ENCODE data around the gene RNASEH2B. TPM values are rescaled to one million over a fixed set of nuclear protein-coding genes. Genes with fewer than 3 reads are reported as not detected.

The RNASEH2B gene
- total and polyA plus RNA-seq, 2 experiments from 2014 or later = 21.1 to 27.5 TPM

DNA sequence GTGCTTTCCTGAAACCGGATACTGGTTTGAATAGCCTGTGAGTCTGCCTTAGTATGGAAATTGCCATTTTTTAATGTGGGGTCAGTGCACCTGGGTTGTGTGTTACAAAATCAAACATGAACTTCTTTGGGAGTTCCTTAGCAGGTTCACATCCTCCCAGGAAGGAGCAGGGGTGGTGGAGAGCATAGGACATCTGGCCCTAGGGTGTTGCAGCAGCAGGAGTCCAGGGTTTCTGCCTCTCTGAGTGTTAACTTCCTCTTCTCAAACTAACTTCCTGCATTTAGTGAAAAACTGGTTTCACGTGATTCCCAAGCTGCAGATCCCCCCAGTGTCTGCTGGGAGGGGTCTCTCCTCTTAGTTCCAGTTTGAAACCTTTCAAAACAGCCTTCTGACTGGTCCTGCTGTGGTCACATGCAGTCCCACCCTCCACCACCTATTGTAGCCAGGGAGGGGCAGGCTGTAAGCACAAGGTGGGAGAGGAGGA, 7.2 kb downstream of the RNASEH2B start:
- Histone ChIP-seq H3K36me3 (no peaks in the 10 kb centered on the region), H3K9me3 (ENCODE audit: low read depth) (no peaks in the 10 kb centered on the region), H3K4me1 (ENCODE audit: low read depth) (peaks cover 21% of the 10 kb centered on the region), H3K4me3 (no peak overlapping the region), H3K27ac (no peak overlapping the region), H3K27me3 (no peaks in the 10 kb centered on the region)
- DNase-seq (ENCODE audit: low read depth in 1 of 2, low spot score in 1 of 2) = no peak
- TF ChIP-seq, protein P1, sequence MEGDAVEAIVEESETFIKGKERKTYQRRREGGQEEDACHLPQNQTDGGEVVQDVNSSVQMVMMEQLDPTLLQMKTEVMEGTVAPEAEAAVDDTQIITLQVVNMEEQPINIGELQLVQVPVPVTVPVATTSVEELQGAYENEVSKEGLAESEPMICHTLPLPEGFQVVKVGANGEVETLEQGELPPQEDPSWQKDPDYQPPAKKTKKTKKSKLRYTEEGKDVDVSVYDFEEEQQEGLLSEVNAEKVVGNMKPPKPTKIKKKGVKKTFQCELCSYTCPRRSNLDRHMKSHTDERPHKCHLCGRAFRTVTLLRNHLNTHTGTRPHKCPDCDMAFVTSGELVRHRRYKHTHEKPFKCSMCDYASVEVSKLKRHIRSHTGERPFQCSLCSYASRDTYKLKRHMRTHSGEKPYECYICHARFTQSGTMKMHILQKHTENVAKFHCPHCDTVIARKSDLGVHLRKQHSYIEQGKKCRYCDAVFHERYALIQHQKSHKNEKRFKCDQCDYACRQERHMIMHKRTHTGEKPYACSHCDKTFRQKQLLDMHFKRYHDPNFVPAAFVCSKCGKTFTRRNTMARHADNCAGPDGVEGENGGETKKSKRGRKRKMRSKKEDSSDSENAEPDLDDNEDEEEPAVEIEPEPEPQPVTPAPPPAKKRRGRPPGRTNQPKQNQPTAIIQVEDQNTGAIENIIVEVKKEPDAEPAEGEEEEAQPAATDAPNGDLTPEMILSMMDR (IDR thresholded peaks at IDR 0.05; ENCODE audit: low read depth, low read length) = no peak

DNA sequence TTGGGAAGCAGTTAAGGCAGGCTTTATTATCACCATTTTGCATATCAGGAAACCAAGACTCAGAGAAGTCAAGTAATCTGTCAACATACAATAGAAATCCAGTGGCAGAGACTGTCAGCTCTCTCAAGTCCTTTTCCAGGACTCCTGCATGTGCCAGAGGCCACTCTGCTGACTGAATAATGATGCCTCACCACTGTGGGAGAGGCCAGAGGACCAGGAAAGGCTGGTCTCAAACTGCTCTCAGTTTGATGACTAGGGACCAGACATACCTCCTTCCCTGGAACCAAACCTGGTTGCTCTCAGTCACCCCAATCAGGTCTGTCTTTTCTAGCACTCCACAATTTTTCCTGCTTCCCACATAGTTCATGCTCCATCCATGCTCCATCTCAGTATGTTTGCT, 8.0 kb downstream of the RNASEH2B start:
- H3K4me3 ChIP-seq = no peak overlapping the region
- H3K27ac ChIP-seq = no peak overlapping the region
- TF ChIP-seq, protein P1 (IDR thresholded peaks at IDR 0.05; ENCODE audit: low read depth, low read length) = no peak
- peaks cover 19% of the 10 kb centered on the region for H3K4me1 ChIP-seq (ENCODE audit: low read depth)
- H3K27me3 ChIP-seq = no peaks in the 10 kb centered on the region
- H3K36me3 ChIP-seq = no peaks in the 10 kb centered on the region
- DNase-seq (ENCODE audit: low read depth in 1 of 2, low spot score in 1 of 2) = peak in 1 of 2 donors; percentile 12
- H3K9me3 ChIP-seq (ENCODE audit: low read depth) = no peaks in the 10 kb centered on the region

DNA sequence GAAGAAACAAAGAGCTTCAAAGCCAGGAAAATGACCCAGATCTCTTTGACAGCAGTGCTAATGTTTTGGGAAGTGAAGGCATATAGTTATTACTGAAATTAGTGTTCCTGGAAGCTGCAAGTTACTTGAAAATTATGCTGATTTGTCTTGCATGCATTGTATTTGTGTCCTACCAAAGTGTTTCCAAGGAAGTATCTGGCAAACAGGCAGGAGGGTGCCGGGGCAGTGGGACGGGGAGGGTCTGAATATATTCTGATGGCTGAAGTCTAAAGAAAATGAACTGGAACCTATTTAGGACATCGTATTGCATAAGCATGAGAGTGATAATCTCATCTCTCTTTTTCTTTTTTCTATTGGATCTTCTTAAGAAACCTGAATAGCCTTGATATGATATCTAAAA, 9.0 kb downstream of the RNASEH2B start:
- H3K27me3 ChIP-seq = no peaks in the 10 kb centered on the region
- no peak overlapping the region for H3K27ac ChIP-seq
- H3K36me3 ChIP-seq = no peaks in the 10 kb centered on the region
- no peak for DNase-seq (ENCODE audit: low read depth in 1 of 2, low spot score in 1 of 2)
- no peaks in the 10 kb centered on the region for H3K9me3 ChIP-seq (ENCODE audit: low read depth)
- TF ChIP-seq, protein P1 (IDR thresholded peaks at IDR 0.05; ENCODE audit: low read depth, low read length) = no peak
- peaks cover 19% of the 10 kb centered on the region for H3K4me1 ChIP-seq (ENCODE audit: low read depth)
- H3K4me3 ChIP-seq = no peak overlapping the region

DNA sequence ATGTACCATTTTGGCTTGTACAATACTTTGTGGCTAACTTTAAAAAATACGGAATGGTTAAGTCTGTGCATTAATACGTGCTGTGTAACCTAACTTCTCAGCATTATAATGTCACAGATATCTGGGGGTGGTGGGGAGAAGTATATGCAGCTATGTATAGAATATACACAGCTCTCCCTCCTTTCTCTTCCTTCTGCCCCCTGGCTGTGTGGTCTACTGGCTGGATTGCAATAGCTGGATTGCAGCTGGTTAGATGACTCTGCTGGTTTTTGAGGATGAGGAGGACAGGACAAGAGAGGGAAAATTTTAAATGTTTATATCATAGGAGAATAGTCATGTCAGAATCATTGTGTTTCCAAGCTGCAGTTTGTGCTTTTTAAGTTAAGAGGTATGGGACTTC, 9.7 kb downstream of the RNASEH2B start:
- no peak overlapping the region for H3K27ac ChIP-seq
- H3K36me3 ChIP-seq = no peaks in the 10 kb centered on the region
- no peaks in the 10 kb centered on the region for H3K9me3 ChIP-seq (ENCODE audit: low read depth)
- H3K27me3 ChIP-seq = no peaks in the 10 kb centered on the region
- peaks cover 19% of the 10 kb centered on the region for H3K4me1 ChIP-seq (ENCODE audit: low read depth)
- DNase-seq (ENCODE audit: low read depth in 1 of 2, low spot score in 1 of 2) = no peak
- H3K4me3 ChIP-seq = no peak overlapping the region
- TF ChIP-seq, protein P1 (IDR thresholded peaks at IDR 0.05; ENCODE audit: low read depth, low read length) = no peak

DNA sequence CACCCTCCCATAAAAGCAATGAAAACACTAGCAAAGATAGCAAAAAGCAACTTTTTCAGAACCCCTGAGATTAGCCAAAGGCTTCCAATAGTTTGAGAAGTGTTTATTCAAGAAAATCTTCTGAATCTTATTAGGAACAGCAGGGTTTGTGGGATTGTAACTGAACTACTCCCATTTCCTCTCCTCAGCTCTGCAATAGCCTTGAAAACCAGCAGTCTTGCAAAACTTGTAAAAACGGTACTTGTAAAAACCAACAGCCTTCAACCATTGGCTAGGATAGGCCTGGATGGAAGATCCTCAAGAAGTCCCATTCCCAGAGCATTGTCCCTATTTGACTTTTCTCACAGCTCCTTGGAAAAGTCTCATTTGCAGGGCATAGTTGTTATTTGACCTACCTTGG, 12.1 kb downstream of the RNASEH2B start:
- no peak for DNase-seq (ENCODE audit: low read depth in 1 of 2, low spot score in 1 of 2)
- H3K9me3 ChIP-seq (ENCODE audit: low read depth) = no peaks in the 10 kb centered on the region
- H3K27me3 ChIP-seq = no peaks in the 10 kb centered on the region
- no peak overlapping the region for H3K4me3 ChIP-seq
- H3K27ac ChIP-seq = no peak overlapping the region
- TF ChIP-seq, protein P1 (IDR thresholded peaks at IDR 0.05; ENCODE audit: low read depth, low read length) = no peak
- peaks cover 11% of the 10 kb centered on the region for H3K4me1 ChIP-seq (ENCODE audit: low read depth)
- no peaks in the 10 kb centered on the region for H3K36me3 ChIP-seq

DNA sequence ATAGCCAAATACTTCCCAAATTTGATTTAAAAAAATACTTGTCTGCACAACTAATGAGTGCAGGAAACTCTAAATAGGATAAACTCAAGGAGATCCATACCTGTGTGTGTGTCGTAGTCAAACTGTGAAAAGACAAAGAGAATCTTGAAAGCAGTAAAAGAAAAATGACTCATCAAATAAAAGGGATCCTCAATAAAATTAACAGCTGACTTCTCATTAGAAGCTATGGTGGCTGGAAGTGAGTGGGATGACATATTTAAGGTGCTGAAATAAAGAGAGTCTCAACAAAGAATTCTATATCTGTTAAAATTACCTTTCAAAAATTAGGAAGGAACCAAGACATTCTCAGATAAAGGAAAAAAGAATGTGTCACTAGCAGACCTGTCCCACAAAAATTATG, 13.7 kb downstream of the RNASEH2B start:
- no peak for DNase-seq (ENCODE audit: low read depth in 1 of 2, low spot score in 1 of 2)
- Histone ChIP-seq H3K27ac (no peak overlapping the region), H3K27me3 (no peaks in the 10 kb centered on the region), H3K4me1 (ENCODE audit: low read depth) (peaks cover 4% of the 10 kb centered on the region), H3K36me3 (no peaks in the 10 kb centered on the region), H3K9me3 (ENCODE audit: low read depth) (no peaks in the 10 kb centered on the region), H3K4me3 (no peak overlapping the region)
- TF ChIP-seq, protein P1 (IDR thresholded peaks at IDR 0.05; ENCODE audit: low read depth, low read length) = no peak

All from cardiac muscle cell (in vitro differentiated cells and primary cell).